PC-3 (cell line): ENCODE measurements around the gene EEF1AKMT4. TPM values are rescaled to one million over a fixed set of nuclear protein-coding genes. Genes with fewer than 3 reads are reported as not detected.
A peak's percentile ranks its signal among the peaks of the same experiment; 100 is the strongest.

Experiments used
- microRNA-seq: library from miRNA; unstranded; fragments of <30 nt; microRNA quantifications from one replicate; pipeline ENCODE4 v1.1.0, GENCODE V29; 2020; ENCODE audit not compliant: unreplicated experiment
- total RNA-seq: library from RNA; depleted of rRNA; stranded (reverse); fragments of >200 nt; gene quantifications from 2 replicates; pipeline ENCODE4 v1.2.3, GENCODE V29; 2014; rRNA removed

The EEF1AKMT4 gene
- total RNA-seq, 1 experiment from 2014 or later, result 27.3 TPM

Small RNAs within 50 kb of the gene (microRNA-seq; reads per million reads assigned to microRNA genes)
- gene MIR1224, result 10.3 reads per million, percentile 37 among the genes with 10 or more reads in this experiment

Other genes with a start within 250 kb of the EEF1AKMT4 start
- 16.1 and 24.9 TPM in 2 replicates for gene ABCC5, start 231.8 kb upstream of the EEF1AKMT4 start, total RNA-seq
- not detected in 2 replicates for gene HTR3D, start 217.9 kb upstream of the EEF1AKMT4 start, total RNA-seq
- gene HTR3C, start 196.6 kb upstream of the EEF1AKMT4 start, total RNA-seq, result not detected in 2 replicates
- gene HTR3E, start 152.6 kb upstream of the EEF1AKMT4 start, total RNA-seq, result not detected in 2 replicates
- 51.3 and 57.0 TPM in 2 replicates for gene EIF2B5, start 114.3 kb upstream of the EEF1AKMT4 start, total RNA-seq
- 50.6 and 56.1 TPM in 2 replicates for gene DVL3, start 94.3 kb upstream of the EEF1AKMT4 start, total RNA-seq
- 522 and 538 TPM in 2 replicates for gene AP2M1, start 74.8 kb upstream of the EEF1AKMT4 start, total RNA-seq
- gene ABCF3, start 63.5 kb upstream of the EEF1AKMT4 start, total RNA-seq, result 84.7 and 85.5 TPM in 2 replicates
- gene VWA5B2, start 20.1 kb upstream of the EEF1AKMT4 start, total RNA-seq, result 1.4 and 1.9 TPM in 2 replicates
- 65.9 and 89.0 TPM in 2 replicates for gene ALG3, start 710 bp upstream of the EEF1AKMT4 start, total RNA-seq
- 1.1 and 1.2 TPM in 2 replicates for gene CAMK2N2, start 11.9 kb downstream of the EEF1AKMT4 start, total RNA-seq
- gene ECE2, start 26.4 kb downstream of the EEF1AKMT4 start, total RNA-seq, result not detected in 2 replicates
- 1,057 and 1,393 TPM in 2 replicates for gene PSMD2, start 49.6 kb downstream of the EEF1AKMT4 start, total RNA-seq
- gene EIF4G1, start 64.9 kb downstream of the EEF1AKMT4 start, total RNA-seq, result 463 and 599 TPM in 2 replicates
- gene FAM131A, start 87.9 kb downstream of the EEF1AKMT4 start, total RNA-seq, result 21.9 and 24.2 TPM in 2 replicates
- 13.0 and 17.0 TPM in 2 replicates for gene CLCN2, start 111.9 kb downstream of the EEF1AKMT4 start, total RNA-seq
- 184 and 193 TPM in 2 replicates for gene POLR2H, start 112.0 kb downstream of the EEF1AKMT4 start, total RNA-seq
- not detected in 2 replicates for gene THPO, start 128.5 kb downstream of the EEF1AKMT4 start, total RNA-seq
- gene CHRD, start 130.4 kb downstream of the EEF1AKMT4 start, total RNA-seq, result not detected in 2 replicates